Gastrocnemius medialis (tissue), 4 donors: ENCODE data around the gene ZNF648. TPM values are rescaled to one million over a fixed set of nuclear protein-coding genes. Genes with fewer than 3 reads are reported as not detected.
"Not testable (repeated sequence)": the region's sequence is repeated elsewhere in the genome, so short reads cannot be mapped to it uniquely, and the experiment has no call there.

Experiments used
- ATAC-seq, 2 donors: fragments of 150-250 bp; one replicate each; pipeline ENCODE4 v1.9.1; 2016
- DNase-seq, 2 donors: peaks; one replicate each; pipeline ENCODE4 v3.0.0-alpha.2; 2019
- H3K27ac ChIP-seq, 4 donors: fragments of 200-600 bp; sonication (generic); 1 replicate in 1 of 4; 2 replicates in 3 of 4; pipeline ENCODE4 v1.5.1; 2016 to 2018; ENCODE audit warnings: mild to moderate bottlenecking in 2 of 4, moderate library complexity in 1 of 4
- H3K27me3 ChIP-seq, 3 donors: fragments of 200-600 bp; sonication (generic) in 2 of 3; 1 replicate in 1 of 3; 2 replicates in 2 of 3; pipeline versions ENCODE4 v1.5.1 to v1.6.0; 2016 to 2019; ENCODE audit warnings: mild to moderate bottlenecking in 1 of 3, moderate library complexity in 1 of 3
- H3K36me3 ChIP-seq, 2 donors: fragments of 200-600 bp; sonication (generic) in 1 of 2; one replicate each; pipeline ENCODE4 v1.5.1; 2017 to 2018
- H3K4me1 ChIP-seq, 2 donors: fragments of 200-600 bp; sonication (generic) in 1 of 2; one replicate each; pipeline ENCODE4 v1.5.1; 2016 to 2017; ENCODE audit warnings: mild to moderate bottlenecking in 2 of 2
- H3K4me3 ChIP-seq, 4 donors: fragments of 200-600 bp; sonication (generic) in 3 of 4; 1 replicate in 1 of 4; 2 replicates in 3 of 4; pipeline ENCODE4 v1.5.1; 2016 to 2019; ENCODE audit warnings: mild to moderate bottlenecking in 2 of 4
- H3K9me3 ChIP-seq, 3 donors: fragments of 200-600 bp; sonication (generic) in 2 of 3; 1 replicate in 1 of 3; 2 replicates in 2 of 3; pipeline ENCODE4 v1.5.1; 2016 to 2019
- CTCF ChIP-seq, 5 experiments: fragments of 450-650 bp in 3 of 5; fragments of 200-600 bp in 2 of 5; sonication (generic) in 2 of 5; IDR thresholded peaks in 4 of 5; conservative IDR thresholded peaks in 1 of 5; 1 replicate in 4 of 5; 2 replicates in 1 of 5; pipeline ENCODE4 v1.5.1; 2016 to 2019; ENCODE audit warnings: antibody characterized with exemption in 5 of 5, mild to moderate bottlenecking in 3 of 5, moderate library complexity in 3 of 5
- POLR2A ChIP-seq, 2 donors: fragments of 450-650 bp; IDR thresholded peaks; one replicate each; pipeline ENCODE4 v1.6.1; 2017; ENCODE audit warnings: antibody characterized with exemption in 2 of 2, mild to moderate bottlenecking in 2 of 2, moderate library complexity in 2 of 2
- in situ Hi-C, 4 donors: fragments of 200-750 bp; cut with MboI; loops; one replicate each; pipeline versions ENCODE4 v1.15.0 to v1.8.0; 2017; ENCODE audit warnings: low sequenced_read_pairs in 4 of 4
- intact Hi-C: fragments of 100-400 bp; cut with DNase I; formaldehyde crosslinking; loops from one replicate; pipeline ENCODE4 v1.15.1; 2023; ENCODE audit warnings: low total_unique reads
- total RNA-seq, 4 donors: library from RNA; depleted of rRNA; stranded (reverse); fragments of >200 nt; gene quantifications; one replicate each; pipeline versions ENCODE4 v1.1.0 to v1.2.3, GENCODE V29; 2016

The ZNF648 gene
- total RNA-seq, 4 donors from 2014 or later, result 0.07 to 0.38 TPM; not detected in 2

- DNase-seq (no peak), ATAC-seq (no peak)
- in situ Hi-C loops, result no loop called here
- no peaks in the 10 kb centered on the region for H3K27me3 ChIP-seq
- intact Hi-C loops, result no loop called here
- TF ChIP-seq CTCF (IDR thresholded peaks at IDR 0.05 in 4 of 5, conservative IDR thresholded peaks at IDR 0.05 in 1 of 5), result no peak
- no peak for TF ChIP-seq POLR2A (IDR thresholded peaks at IDR 0.05)
- H3K9me3 ChIP-seq, result no peaks in the 10 kb centered on the region
- peaks cover 0 to 4% of the 10 kb centered on the region in 2 donors for H3K4me1 ChIP-seq
- no peaks in the 10 kb centered on the region for H3K36me3 ChIP-seq
- H3K4me3 ChIP-seq, result peak overlapping the region; percentile 59 to 78 (median 66)
- H3K27ac ChIP-seq, result peak overlapping the region; percentile 62 to 79 (median 76)
Measured at GRCh38 chr1:182029002-182029378, 32.5 kb downstream of the ZNF648 start.

GRCh38 chr1:182015360-182015759, 46.2 kb downstream of the ZNF648 start:
- intact Hi-C loops (no loop called here), in situ Hi-C loops (no loop called here)
- Histone ChIP-seq H3K27ac (no peak overlapping the region), H3K36me3 (no peaks in the 10 kb centered on the region), H3K27me3 (no peaks in the 10 kb centered on the region), H3K4me3 (no peak overlapping the region), H3K9me3 (no peaks in the 10 kb centered on the region), H3K4me1 (no peaks in the 10 kb centered on the region)
- TF ChIP-seq CTCF (IDR thresholded peaks at IDR 0.05 in 4 of 5, conservative IDR thresholded peaks at IDR 0.05 in 1 of 5) (no peak), POLR2A (IDR thresholded peaks at IDR 0.05) (no peak)
- DNase-seq, result no peak
- no peak for ATAC-seq

GRCh38 chr1:182010800-182011370, 50.6 kb downstream of the ZNF648 start:
- H3K4me1 ChIP-seq, H3K36me3 ChIP-seq, intact Hi-C loops, ATAC-seq, H3K4me3 ChIP-seq, DNase-seq, H3K27me3 ChIP-seq, H3K9me3 ChIP-seq, H3K27ac ChIP-seq, in situ Hi-C loops: not testable (repeated sequence)

- H3K9me3 ChIP-seq, ATAC-seq, H3K4me3 ChIP-seq, H3K27ac ChIP-seq, intact Hi-C loops, DNase-seq, H3K36me3 ChIP-seq, H3K27me3 ChIP-seq, in situ Hi-C loops, H3K4me1 ChIP-seq: not testable (repeated sequence)
Measured at GRCh38 chr1:182005398-182005797, 56.1 kb downstream of the ZNF648 start.

GRCh38 chr1:182004601-182005000, 56.9 kb downstream of the ZNF648 start:
- no peak overlapping the region for H3K4me3 ChIP-seq
- in situ Hi-C loops, result no loop called here
- no peak for DNase-seq

More at GRCh38 chr1:182004601-182005000, 56.9 kb downstream of the ZNF648 start:
- TF ChIP-seq POLR2A (IDR thresholded peaks at IDR 0.05), result no peak
- TF ChIP-seq CTCF (IDR thresholded peaks at IDR 0.05 in 4 of 5, conservative IDR thresholded peaks at IDR 0.05 in 1 of 5), result no peak
- Histone ChIP-seq H3K27me3 (no peaks in the 10 kb centered on the region), H3K27ac (peak overlapping the region in 3 of 4 donors; percentile 27 to 41 (median 29)), H3K4me1 (no peaks in the 10 kb centered on the region), H3K9me3 (no peaks in the 10 kb centered on the region), H3K36me3 (no peaks in the 10 kb centered on the region)
- ATAC-seq, result no peak
- intact Hi-C loops, result no loop called here
